ENCODE data around the gene FBXL16. TPM values are rescaled to one million over a fixed set of nuclear protein-coding genes. Genes with fewer than 3 reads are reported as not detected.

Gene FBXL16
- total and polyA plus RNA-seq, 2 of the 13 experiments (the other 11 are each of a cell fraction or from before 2014, with no cell fraction given): 0.22 to 2.0 TPM

DNA sequence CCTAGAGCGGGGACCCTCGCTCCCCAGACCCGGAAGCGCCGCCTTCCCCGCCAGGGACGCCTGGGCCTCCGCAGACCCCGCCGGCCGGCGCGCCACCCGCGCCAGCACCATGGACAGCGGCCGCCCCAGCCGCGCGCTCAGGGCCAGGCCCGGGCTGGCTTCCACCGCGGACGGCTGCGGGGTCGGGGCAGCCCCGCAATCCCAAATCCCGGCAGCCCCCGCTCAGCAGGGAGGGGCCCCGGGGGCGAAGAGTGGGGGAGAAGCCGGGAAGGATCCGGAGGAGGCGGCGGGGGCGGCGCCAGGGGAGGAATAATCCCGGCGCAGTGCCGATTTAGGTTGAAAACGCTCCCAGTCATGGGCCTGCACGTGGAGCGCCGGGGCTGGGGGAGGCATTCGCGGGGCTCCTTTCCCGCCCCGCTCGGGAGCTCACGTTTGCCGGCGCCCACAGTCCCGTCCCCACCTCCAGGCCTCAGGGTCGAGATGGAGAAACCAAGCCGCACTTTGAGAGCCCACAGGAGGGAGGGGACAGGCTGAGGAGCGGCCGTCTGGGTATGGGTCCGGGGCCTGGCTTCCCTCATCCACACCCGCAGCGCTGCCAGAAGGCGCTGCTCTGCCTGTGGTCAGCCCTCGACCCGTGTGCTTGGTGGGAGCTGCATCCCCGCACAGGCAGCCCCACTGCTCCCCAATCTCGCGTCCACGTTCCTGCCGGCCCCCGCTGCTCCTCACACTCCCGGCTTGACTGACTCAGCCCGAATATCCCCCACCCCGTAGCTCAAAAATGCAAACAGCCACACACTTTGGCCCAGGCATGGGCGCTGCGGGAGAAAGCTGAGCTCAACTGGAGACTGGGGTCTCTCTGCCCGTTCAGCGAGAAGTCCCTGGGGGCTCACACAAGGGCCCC, 4.7 kb downstream of the FBXL16 start (continued):
- no peak for TF ChIP-seq U2AF2 (IDR thresholded peaks at IDR 0.05; ENCODE audit: low read depth, low read length)
- peak; percentile 54; the same call in 1 of the 2 replicates for TF ChIP-seq HOXA9 (CRISPR knock-in tag; IDR thresholded peaks at IDR 0.05; ENCODE audit: borderline replicate concordance)
- peak; percentile 73; the same call in 1 of the 2 replicates for TF ChIP-seq ZNF766 (CRISPR knock-in tag; IDR thresholded peaks at IDR 0.05; ENCODE audit: borderline replicate concordance)
- no peak for TF ChIP-seq SNRNP70 (IDR thresholded peaks at IDR 0.05; ENCODE audit: low read depth, low read length)
- TF ChIP-seq, protein P1, sequence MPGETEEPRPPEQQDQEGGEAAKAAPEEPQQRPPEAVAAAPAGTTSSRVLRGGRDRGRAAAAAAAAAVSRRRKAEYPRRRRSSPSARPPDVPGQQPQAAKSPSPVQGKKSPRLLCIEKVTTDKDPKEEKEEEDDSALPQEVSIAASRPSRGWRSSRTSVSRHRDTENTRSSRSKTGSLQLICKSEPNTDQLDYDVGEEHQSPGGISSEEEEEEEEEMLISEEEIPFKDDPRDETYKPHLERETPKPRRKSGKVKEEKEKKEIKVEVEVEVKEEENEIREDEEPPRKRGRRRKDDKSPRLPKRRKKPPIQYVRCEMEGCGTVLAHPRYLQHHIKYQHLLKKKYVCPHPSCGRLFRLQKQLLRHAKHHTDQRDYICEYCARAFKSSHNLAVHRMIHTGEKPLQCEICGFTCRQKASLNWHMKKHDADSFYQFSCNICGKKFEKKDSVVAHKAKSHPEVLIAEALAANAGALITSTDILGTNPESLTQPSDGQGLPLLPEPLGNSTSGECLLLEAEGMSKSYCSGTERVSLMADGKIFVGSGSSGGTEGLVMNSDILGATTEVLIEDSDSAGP (CRISPR knock-in tag; IDR thresholded peaks at IDR 0.05; ENCODE audit: borderline replicate concordance): no peak
- no peak for TF ChIP-seq SIX1 (CRISPR knock-in tag; IDR thresholded peaks at IDR 0.05; ENCODE audit: borderline replicate concordance)
- no peak for TF ChIP-seq ZNF121 (CRISPR knock-in tag; IDR thresholded peaks at IDR 0.05)
- TF ChIP-seq ZBTB7B (CRISPR knock-in tag; IDR thresholded peaks at IDR 0.05): no peak
- no peak for TF ChIP-seq ZNF703 (CRISPR knock-in tag; IDR thresholded peaks at IDR 0.05; ENCODE audit: borderline replicate concordance)
- TF ChIP-seq ZNF264 (CRISPR knock-in tag; IDR thresholded peaks at IDR 0.05): no peak
- TF ChIP-seq ZNF441 (CRISPR knock-in tag; IDR thresholded peaks at IDR 0.05; ENCODE audit: borderline replicate concordance): peak; percentile 88
- TF ChIP-seq PLRG1 (conservative IDR thresholded peaks at IDR 0.05): no peak
- TF ChIP-seq MED1 (CRISPR knock-in tag; IDR thresholded peaks at IDR 0.05): peak; percentile 45; the same call in 1 of the 2 replicates
- TF ChIP-seq, protein P2, sequence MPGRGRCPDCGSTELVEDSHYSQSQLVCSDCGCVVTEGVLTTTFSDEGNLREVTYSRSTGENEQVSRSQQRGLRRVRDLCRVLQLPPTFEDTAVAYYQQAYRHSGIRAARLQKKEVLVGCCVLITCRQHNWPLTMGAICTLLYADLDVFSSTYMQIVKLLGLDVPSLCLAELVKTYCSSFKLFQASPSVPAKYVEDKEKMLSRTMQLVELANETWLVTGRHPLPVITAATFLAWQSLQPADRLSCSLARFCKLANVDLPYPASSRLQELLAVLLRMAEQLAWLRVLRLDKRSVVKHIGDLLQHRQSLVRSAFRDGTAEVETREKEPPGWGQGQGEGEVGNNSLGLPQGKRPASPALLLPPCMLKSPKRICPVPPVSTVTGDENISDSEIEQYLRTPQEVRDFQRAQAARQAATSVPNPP (CRISPR knock-in tag; IDR thresholded peaks at IDR 0.05): 0 out of 2 replicates have a peak, but pooled peaks have one; percentile 62
- TF ChIP-seq ZNF3 (CRISPR knock-in tag; IDR thresholded peaks at IDR 0.05): no peak
- no peak for TF ChIP-seq DPF2 (CRISPR knock-in tag; IDR thresholded peaks at IDR 0.05; ENCODE audit: borderline replicate concordance, low read depth)
- TF ChIP-seq, protein P3, sequence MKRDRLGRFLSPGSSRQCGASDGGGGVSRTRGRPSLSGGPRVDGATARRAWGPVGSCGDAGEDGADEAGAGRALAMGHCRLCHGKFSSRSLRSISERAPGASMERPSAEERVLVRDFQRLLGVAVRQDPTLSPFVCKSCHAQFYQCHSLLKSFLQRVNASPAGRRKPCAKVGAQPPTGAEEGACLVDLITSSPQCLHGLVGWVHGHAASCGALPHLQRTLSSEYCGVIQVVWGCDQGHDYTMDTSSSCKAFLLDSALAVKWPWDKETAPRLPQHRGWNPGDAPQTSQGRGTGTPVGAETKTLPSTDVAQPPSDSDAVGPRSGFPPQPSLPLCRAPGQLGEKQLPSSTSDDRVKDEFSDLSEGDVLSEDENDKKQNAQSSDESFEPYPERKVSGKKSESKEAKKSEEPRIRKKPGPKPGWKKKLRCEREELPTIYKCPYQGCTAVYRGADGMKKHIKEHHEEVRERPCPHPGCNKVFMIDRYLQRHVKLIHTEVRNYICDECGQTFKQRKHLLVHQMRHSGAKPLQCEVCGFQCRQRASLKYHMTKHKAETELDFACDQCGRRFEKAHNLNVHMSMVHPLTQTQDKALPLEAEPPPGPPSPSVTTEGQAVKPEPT (CRISPR knock-in tag; IDR thresholded peaks at IDR 0.05; ENCODE audit: low read depth): peak; percentile 40; the same call in 1 of the 2 replicates
- peak; percentile 80; the same call in 1 of the 2 replicates for TF ChIP-seq ZNF230 (CRISPR knock-in tag; IDR thresholded peaks at IDR 0.05)
- TF ChIP-seq ZNF777 (CRISPR knock-in tag; IDR thresholded peaks at IDR 0.05): peak; percentile 66
- no peak for TF ChIP-seq NFE2L2 (IDR thresholded peaks at IDR 0.05; ENCODE audit: low read length)
- TF ChIP-seq ZNF329 (CRISPR knock-in tag; IDR thresholded peaks at IDR 0.05; ENCODE audit: low read depth): no peak
- peak; percentile 75; the same call in 1 of the 2 replicates for TF ChIP-seq ZMAT3 (CRISPR knock-in tag; conservative IDR thresholded peaks at IDR 0.05)
- TF ChIP-seq FLYWCH1 (CRISPR knock-in tag; IDR thresholded peaks at IDR 0.05): no peak
- peak; percentile 82 for TF ChIP-seq KLF12 (CRISPR knock-in tag; IDR thresholded peaks at IDR 0.05; ENCODE audit: borderline replicate concordance)
- no peak for TF ChIP-seq HDAC2 (CRISPR knock-in tag; IDR thresholded peaks at IDR 0.05)
- TF ChIP-seq MTF2 (CRISPR knock-in tag; IDR thresholded peaks at IDR 0.05; ENCODE audit: borderline replicate concordance): peak; percentile 44; the same call in 1 of the 2 replicates
